ENCODE data around the gene SHC3.

DNA sequence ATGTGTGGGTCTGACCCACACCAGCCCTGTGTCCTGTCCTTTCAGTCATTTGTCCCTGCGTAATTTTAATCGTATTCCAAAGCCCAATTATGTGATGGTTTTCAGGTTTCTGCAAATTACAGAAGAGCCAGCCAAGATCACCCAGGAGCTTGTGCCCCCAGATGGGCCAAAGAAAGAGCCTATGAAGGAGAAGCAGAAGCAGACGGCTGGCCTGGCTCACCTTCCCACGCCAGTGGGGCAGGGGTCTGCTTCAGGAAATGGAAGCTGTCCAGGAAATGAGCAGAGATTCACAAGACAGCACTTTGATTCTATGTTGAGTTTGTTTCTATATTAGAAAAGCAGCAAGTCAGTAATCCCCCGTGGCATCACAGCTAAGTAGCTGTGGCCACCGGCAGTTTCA is 175.6 kb downstream of the SHC3 start:
- TF ChIP-seq POLR2A (IDR thresholded peaks at IDR 0.05; ENCODE audit: low read length) = no peak
- TF ChIP-seq GATA1 (IDR thresholded peaks at IDR 0.05; ENCODE audit: low read depth, low read length) = no peak

All from erythroblast (primary cell).